OCI-LY3 (cell line): ENCODE results near the gene MS4A10.

Experiments used
- H2AFZ ChIP-seq: fragments of 200-600, 300-600 bp; shearing (Covaris generic); 2 replicates; pipeline ENCODE4 v1.6.0; 2014; ENCODE audit warnings: antibody characterized with exemption, low read depth, low read length
- H3K27ac ChIP-seq: fragments of 200-600, 300-600 bp; sonication (generic); 2 replicates; pipeline ENCODE4 v1.5.1; 2014; ENCODE audit warnings: mild to moderate bottlenecking, low read length, moderate library complexity, mixed read lengths
- H3K27me3 ChIP-seq: fragments of 200-600, 300-600 bp; sonication (generic); 2 replicates; pipeline ENCODE4 v1.6.1; 2014; ENCODE audit warnings: low read depth, low read length, mixed read lengths
- H3K36me3 ChIP-seq: fragments of 200-600, 300-600 bp; sonication (generic); replicated peaks from 2 replicates; pipeline ENCODE3; 2014; ENCODE audit warnings: low read depth, low read length, mixed read lengths
- H3K4me1 ChIP-seq: fragments of 300-600, 200-600 bp; sonication (generic); 2 replicates; pipeline ENCODE4 v1.6.1; 2014; ENCODE audit warnings: low read length, mixed read lengths
- H3K4me2 ChIP-seq: fragments of 200-600, 300-600 bp; sonication (generic); 2 replicates; pipeline ENCODE4 v1.6.1; 2014; ENCODE audit warnings: low read length, mixed read lengths
- H3K4me3 ChIP-seq: fragments of 300-600, 200-600 bp; sonication (generic); 2 replicates; pipeline ENCODE4 v1.5.1; 2014; ENCODE audit warnings: antibody characterized with exemption, mild to moderate bottlenecking, low read length, moderate library complexity
- H3K79me2 ChIP-seq: fragments of 300-600, 200-600 bp; shearing (Covaris generic); 2 replicates; pipeline ENCODE4 v1.6.1; 2014; ENCODE audit warnings: mild to moderate bottlenecking, low read length, mixed read lengths
- H3K9ac ChIP-seq: fragments of 300-600, 200-600 bp; shearing (Covaris generic); 2 replicates; pipeline ENCODE4 v1.6.0; 2014; ENCODE audit warnings: mild to moderate bottlenecking, low read length, moderate library complexity
- H3K9me3 ChIP-seq: fragments of 200-600, 300-600 bp; shearing (Covaris generic); 2 replicates; pipeline ENCODE4 v1.6.1; 2014; ENCODE audit warnings: low read length, mixed read lengths; ENCODE audit not compliant: insufficient read depth
- H4K20me1 ChIP-seq: fragments of 200-600, 300-600 bp; sonication (generic); 2 replicates; pipeline ENCODE4 v1.6.1; 2016; ENCODE audit warnings: low read length, mixed read lengths; ENCODE audit not compliant: insufficient read depth
- EZH2phosphoT487 ChIP-seq: fragments of 200-600 bp; shearing (Covaris generic); IDR thresholded peaks from 2 replicates; pipeline ENCODE4 v1.6.1; 2018; ENCODE audit warnings: antibody characterized with exemption, mixed run types, low read depth
- TF ChIP-seq, protein P1 (sequence below): fragments of 200-600, 300-600 bp; sonication (generic); IDR thresholded peaks from 2 replicates; pipeline ENCODE4 v1.5.1; 2014; ENCODE audit warnings: antibody characterized with exemption, low read length, low read depth

Gene MS4A10

DNA sequence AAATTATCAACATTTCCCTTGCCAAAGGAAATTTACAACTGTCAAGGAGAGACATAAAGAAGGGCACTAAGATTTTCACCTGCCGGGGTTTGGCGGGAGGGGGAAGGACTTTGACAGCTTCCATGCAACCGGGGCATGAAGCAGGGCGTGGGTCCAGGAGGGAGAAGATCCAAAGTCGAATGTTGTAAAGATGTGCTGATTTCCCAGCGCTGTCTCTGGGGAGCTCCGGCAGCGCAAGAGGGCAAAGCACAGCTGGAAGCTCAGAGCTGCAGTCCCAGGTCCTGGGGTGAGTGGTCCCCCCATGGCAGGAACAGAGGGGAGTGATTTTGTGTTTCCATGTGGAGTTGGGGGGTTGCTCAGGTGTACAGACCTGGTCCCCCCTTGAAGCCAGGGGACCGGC is at the start of gene MS4A10:
Gene MS4A10, plus strand, starts transcription at position 198 of the 400 bp plus-strand sequence. CDS start 5,003 bp downstream, outside the sequence.
- Histone ChIP-seq H3K9me3 (no peaks in the 10 kb centered on the region), H2AFZ (no peak within 1 kb of the TSS), H3K9ac (no peak within 1 kb of the TSS), H3K27ac (no peak within 1 kb of the TSS), H3K27me3 (no peaks in the 10 kb centered on the region), H3K4me2 (no peak within 1 kb of the TSS), H3K4me3 (no peak within 1 kb of the TSS), H3K36me3 (no peaks in the 10 kb centered on the region), H3K4me1 (peaks cover 11% of the 10 kb centered on the region), H3K79me2 (no peaks in the 10 kb centered on the region), H4K20me1 (no peaks in the 10 kb centered on the region)
- no peak for TF ChIP-seq EZH2phosphoT487
- TF ChIP-seq, protein P1, sequence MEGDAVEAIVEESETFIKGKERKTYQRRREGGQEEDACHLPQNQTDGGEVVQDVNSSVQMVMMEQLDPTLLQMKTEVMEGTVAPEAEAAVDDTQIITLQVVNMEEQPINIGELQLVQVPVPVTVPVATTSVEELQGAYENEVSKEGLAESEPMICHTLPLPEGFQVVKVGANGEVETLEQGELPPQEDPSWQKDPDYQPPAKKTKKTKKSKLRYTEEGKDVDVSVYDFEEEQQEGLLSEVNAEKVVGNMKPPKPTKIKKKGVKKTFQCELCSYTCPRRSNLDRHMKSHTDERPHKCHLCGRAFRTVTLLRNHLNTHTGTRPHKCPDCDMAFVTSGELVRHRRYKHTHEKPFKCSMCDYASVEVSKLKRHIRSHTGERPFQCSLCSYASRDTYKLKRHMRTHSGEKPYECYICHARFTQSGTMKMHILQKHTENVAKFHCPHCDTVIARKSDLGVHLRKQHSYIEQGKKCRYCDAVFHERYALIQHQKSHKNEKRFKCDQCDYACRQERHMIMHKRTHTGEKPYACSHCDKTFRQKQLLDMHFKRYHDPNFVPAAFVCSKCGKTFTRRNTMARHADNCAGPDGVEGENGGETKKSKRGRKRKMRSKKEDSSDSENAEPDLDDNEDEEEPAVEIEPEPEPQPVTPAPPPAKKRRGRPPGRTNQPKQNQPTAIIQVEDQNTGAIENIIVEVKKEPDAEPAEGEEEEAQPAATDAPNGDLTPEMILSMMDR, result no peak

DNA sequence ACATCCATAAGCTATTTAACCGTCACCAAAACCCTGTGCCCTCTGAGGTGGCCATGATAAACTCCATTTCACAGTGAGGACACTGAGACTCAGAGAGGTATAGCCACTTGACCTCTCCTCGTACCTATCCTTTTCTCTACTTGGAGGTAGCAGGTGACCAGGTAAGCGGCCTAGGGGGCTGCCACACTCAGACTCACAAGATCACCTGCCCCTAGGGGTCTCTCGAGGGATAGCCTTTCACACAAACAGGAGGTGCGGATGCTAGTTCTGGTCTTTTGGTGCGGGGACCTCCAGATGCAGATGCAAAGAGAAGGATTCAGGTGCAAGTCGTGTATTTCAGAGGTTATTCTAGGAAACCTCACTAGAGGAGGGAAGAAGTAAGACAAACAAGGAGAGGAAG is 46.0 kb upstream of the MS4A10 start:
- Histone ChIP-seq H3K4me1 (no peaks in the 10 kb centered on the region), H3K9ac (no peak overlapping the region), H2AFZ (no peak overlapping the region), H3K36me3 (no peaks in the 10 kb centered on the region), H3K27ac (no peak overlapping the region), H3K4me3 (no peak overlapping the region), H4K20me1 (no peaks in the 10 kb centered on the region), H3K79me2 (no peaks in the 10 kb centered on the region), H3K27me3 (peaks cover 8% of the 10 kb centered on the region; the same call in 1 of the 2 replicates), H3K4me2 (no peak overlapping the region), H3K9me3 (no peaks in the 10 kb centered on the region; the same call in 1 of the 2 replicates)
- no peak for TF ChIP-seq EZH2phosphoT487
- TF ChIP-seq, protein P1, result peak; percentile 16; the same call in 1 of the 2 replicates

DNA sequence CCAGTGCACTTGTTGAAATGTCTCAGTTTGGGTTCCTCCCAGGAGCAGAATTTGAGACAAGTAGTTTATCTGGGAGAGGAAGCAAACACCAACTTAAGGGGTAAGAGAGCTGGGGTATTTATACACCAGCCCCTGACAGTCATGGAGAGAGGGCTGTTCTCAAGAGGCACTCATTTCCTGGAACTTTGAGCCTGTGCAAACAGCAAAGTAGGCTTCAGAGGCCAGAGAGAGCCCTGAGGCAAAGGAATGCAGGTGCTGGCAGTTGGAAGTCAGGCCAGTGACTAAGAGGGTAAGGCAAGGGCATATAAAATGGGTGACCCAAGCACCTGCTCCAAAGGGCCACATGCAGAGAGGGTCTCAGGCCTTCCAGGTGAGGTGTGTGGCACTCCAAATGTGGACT is 44.6 kb upstream of the MS4A10 start:
- H3K4me1 ChIP-seq, result no peaks in the 10 kb centered on the region
- H3K27me3 ChIP-seq, result peaks cover 21% of the 10 kb centered on the region; the same call in 1 of the 2 replicates
- no peak overlapping the region for H3K4me3 ChIP-seq
- no peaks in the 10 kb centered on the region for H3K36me3 ChIP-seq
- H2AFZ ChIP-seq, result no peak overlapping the region
- no peaks in the 10 kb centered on the region; the same call in 1 of the 2 replicates for H3K9me3 ChIP-seq
- no peaks in the 10 kb centered on the region for H3K79me2 ChIP-seq
- H3K27ac ChIP-seq, result no peak overlapping the region
- TF ChIP-seq, protein P1, result no peak
- TF ChIP-seq EZH2phosphoT487, result no peak
- no peaks in the 10 kb centered on the region for H4K20me1 ChIP-seq
- no peak overlapping the region for H3K4me2 ChIP-seq
- H3K9ac ChIP-seq, result no peak overlapping the region

DNA sequence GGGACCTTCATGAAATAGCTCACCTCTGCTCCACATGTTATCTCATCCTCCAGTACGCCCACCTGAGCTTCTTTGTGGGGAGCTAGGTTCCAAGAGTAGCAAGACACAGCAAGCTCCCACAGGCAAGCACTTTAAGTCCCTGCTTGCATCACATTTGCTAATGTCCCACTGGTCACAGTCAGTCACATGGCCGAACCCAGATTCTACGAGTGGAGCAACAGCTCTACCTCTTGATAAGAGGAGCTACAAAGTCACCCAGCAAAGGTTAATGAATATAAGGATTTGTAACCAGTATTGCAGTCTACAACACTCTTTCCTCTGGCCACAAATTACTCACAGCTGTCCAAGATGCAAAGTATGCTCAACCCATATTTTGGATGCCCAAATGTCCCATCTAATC is 43.7 kb upstream of the MS4A10 start:
- no peaks in the 10 kb centered on the region for H3K79me2 ChIP-seq
- no peak overlapping the region for H3K4me2 ChIP-seq
- TF ChIP-seq, protein P1, result no peak
- TF ChIP-seq EZH2phosphoT487, result no peak
- H3K4me3 ChIP-seq, result no peak overlapping the region
- no peaks in the 10 kb centered on the region for H3K4me1 ChIP-seq
- H3K27ac ChIP-seq, result no peak overlapping the region
- no peaks in the 10 kb centered on the region for H4K20me1 ChIP-seq
- H3K36me3 ChIP-seq, result no peaks in the 10 kb centered on the region
- no peak overlapping the region for H2AFZ ChIP-seq
- H3K9me3 ChIP-seq, result no peaks in the 10 kb centered on the region; the same call in 1 of the 2 replicates
- peaks cover 22% of the 10 kb centered on the region; the same call in 1 of the 2 replicates for H3K27me3 ChIP-seq
- no peak overlapping the region for H3K9ac ChIP-seq
